OCI-LY3 (cell line): Measurements from ENCODE around the gene CDK4.

Experiments
- EZH2phosphoT487 ChIP-seq: fragments of 200-600 bp; shearing (Covaris generic); IDR thresholded peaks from 2 replicates; pipeline ENCODE4 v1.6.1; 2018; ENCODE audit warnings: antibody characterized with exemption, mixed run types, low read depth
- TF ChIP-seq, protein P1 (sequence below): fragments of 200-600, 300-600 bp; sonication (generic); IDR thresholded peaks from 2 replicates; pipeline ENCODE4 v1.5.1; 2014; ENCODE audit warnings: antibody characterized with exemption, low read length, low read depth

DNA sequence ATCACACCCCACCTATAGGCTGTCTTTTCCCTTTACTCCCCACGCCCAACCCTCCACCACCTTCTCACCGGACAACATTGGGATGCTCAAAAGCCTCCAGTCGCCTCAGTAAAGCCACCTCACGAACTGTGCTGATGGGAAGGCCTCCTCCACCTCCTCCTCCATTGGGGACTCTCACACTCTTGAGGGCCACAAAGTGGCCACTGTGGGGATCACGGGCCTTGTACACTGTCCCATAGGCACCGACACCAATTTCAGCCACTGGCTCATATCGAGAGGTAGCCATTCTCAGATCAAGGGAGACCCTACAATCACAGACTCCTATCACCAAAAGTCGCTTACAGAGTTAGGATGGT, 700 bp downstream of the CDK4 start:
- TF ChIP-seq, protein P1, sequence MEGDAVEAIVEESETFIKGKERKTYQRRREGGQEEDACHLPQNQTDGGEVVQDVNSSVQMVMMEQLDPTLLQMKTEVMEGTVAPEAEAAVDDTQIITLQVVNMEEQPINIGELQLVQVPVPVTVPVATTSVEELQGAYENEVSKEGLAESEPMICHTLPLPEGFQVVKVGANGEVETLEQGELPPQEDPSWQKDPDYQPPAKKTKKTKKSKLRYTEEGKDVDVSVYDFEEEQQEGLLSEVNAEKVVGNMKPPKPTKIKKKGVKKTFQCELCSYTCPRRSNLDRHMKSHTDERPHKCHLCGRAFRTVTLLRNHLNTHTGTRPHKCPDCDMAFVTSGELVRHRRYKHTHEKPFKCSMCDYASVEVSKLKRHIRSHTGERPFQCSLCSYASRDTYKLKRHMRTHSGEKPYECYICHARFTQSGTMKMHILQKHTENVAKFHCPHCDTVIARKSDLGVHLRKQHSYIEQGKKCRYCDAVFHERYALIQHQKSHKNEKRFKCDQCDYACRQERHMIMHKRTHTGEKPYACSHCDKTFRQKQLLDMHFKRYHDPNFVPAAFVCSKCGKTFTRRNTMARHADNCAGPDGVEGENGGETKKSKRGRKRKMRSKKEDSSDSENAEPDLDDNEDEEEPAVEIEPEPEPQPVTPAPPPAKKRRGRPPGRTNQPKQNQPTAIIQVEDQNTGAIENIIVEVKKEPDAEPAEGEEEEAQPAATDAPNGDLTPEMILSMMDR: no peak
- TF ChIP-seq EZH2phosphoT487: no peak
